GM15510 (cell line): ENCODE measurements around the gene DNAH17.

Experiments used
- POLR2A ChIP-seq: IDR thresholded peaks from 3 replicates; pipeline ENCODE4 v1.6.1; 2011; ENCODE audit warnings: borderline replicate concordance; ENCODE audit not compliant: insufficient read length; ENCODE audit errors: extremely low read depth

The DNAH17 gene

GRCh38 chr17:78418326-78419026 is 158.7 kb downstream of the DNAH17 start:
- no peak for TF ChIP-seq POLR2A

- TF ChIP-seq POLR2A: no peak
Measured at GRCh38 chr17:78417531-78417909, 159.7 kb downstream of the DNAH17 start.

GRCh38 chr17:78416791-78417530 is 160.2 kb downstream of the DNAH17 start:
- no peak for TF ChIP-seq POLR2A

- no peak for TF ChIP-seq POLR2A
Measured at GRCh38 chr17:78415821-78416711, 161.1 kb downstream of the DNAH17 start.

- no peak for TF ChIP-seq POLR2A
Measured at GRCh38 chr17:78414178-78415162, 162.7 kb downstream of the DNAH17 start.

GRCh38 chr17:78412403-78412802 is 164.8 kb downstream of the DNAH17 start:
- no peak for TF ChIP-seq POLR2A

- TF ChIP-seq POLR2A: no peak
Measured at GRCh38 chr17:78411241-78411857, 165.8 kb downstream of the DNAH17 start.

- no peak for TF ChIP-seq POLR2A
Measured at GRCh38 chr17:78409191-78409928, 167.8 kb downstream of the DNAH17 start.

- no peak for TF ChIP-seq POLR2A
Measured at GRCh38 chr17:78408476-78409050, 168.6 kb downstream of the DNAH17 start.

- no peak for TF ChIP-seq POLR2A
Measured at GRCh38 chr17:78407387-78408000, 169.7 kb downstream of the DNAH17 start.

GRCh38 chr17:78406920-78407319 is 170.3 kb downstream of the DNAH17 start:
- TF ChIP-seq POLR2A: no peak

- no peak for TF ChIP-seq POLR2A
Measured at GRCh38 chr17:78406396-78406795, 170.8 kb downstream of the DNAH17 start.
